Measurements from ENCODE around the gene ADAM15. TPM values are rescaled to one million over a fixed set of nuclear protein-coding genes. Genes with fewer than 3 reads are reported as not detected.

ADAM15 gene
- total RNA-seq, 1 donor from 2014 or later: 15.7 TPM

GRCh38 chr1:155057104-155057503 lies 6.0 kb downstream of the ADAM15 start:
- no peaks in the 10 kb centered on the region for H3K9me3 ChIP-seq (ENCODE audit: low read depth)
- no peak overlapping the region for H3K4me3 Mint-ChIP-seq
- peaks cover 12% of the 10 kb centered on the region for H3K27me3 ChIP-seq
- H3K27ac ChIP-seq: no peak overlapping the region
- DNase-seq (ENCODE audit: low spot score): no peak
- peaks cover 9% of the 10 kb centered on the region for H3K4me1 ChIP-seq
- no peak overlapping the region for H3K4me3 ChIP-seq
- no peak overlapping the region for H3K4me2 ChIP-seq
- H3K79me2 ChIP-seq (ENCODE audit: low read depth): no peaks in the 10 kb centered on the region
- H3K27me3 Mint-ChIP-seq (ENCODE audit: insufficient read depth, low read depth): peaks cover 7% of the 10 kb centered on the region
- H3K9ac ChIP-seq: no peak overlapping the region
- no peaks in the 10 kb centered on the region for H3K9me3 Mint-ChIP-seq
- H3K36me3 Mint-ChIP-seq: no peaks in the 10 kb centered on the region
- no peak overlapping the region for H2AFZ ChIP-seq (replicated peaks)
- H3K27ac Mint-ChIP-seq: no peak overlapping the region
- TF ChIP-seq EZH2phosphoT487 (IDR thresholded peaks at IDR 0.05) (no peak), CTCF (IDR thresholded peaks at IDR 0.05) (no peak), EZH2 (IDR thresholded peaks at IDR 0.05) (no peak)
- peaks cover 19% of the 10 kb centered on the region for H3K4me1 Mint-ChIP-seq
- H3K36me3 ChIP-seq: no peaks in the 10 kb centered on the region
- H4K20me1 ChIP-seq (ENCODE audit: low read depth): peaks cover 19% of the 10 kb centered on the region
- H3F3A ChIP-seq (ENCODE audit: low read depth): peaks cover 4% of the 10 kb centered on the region

- peaks cover 17% of the 10 kb centered on the region for H3K4me1 Mint-ChIP-seq
- no peak for DNase-seq (ENCODE audit: low spot score)
- TF ChIP-seq CTCF (IDR thresholded peaks at IDR 0.05) (no peak), EZH2phosphoT487 (IDR thresholded peaks at IDR 0.05) (no peak), EZH2 (IDR thresholded peaks at IDR 0.05) (no peak)
- no peaks in the 10 kb centered on the region for H3K9me3 Mint-ChIP-seq
- Histone ChIP-seq H4K20me1 (ENCODE audit: low read depth) (peaks cover 12% of the 10 kb centered on the region), H3F3A (ENCODE audit: low read depth) (peaks cover 10% of the 10 kb centered on the region), H3K9ac (no peak overlapping the region), H3K4me1 (peaks cover 6% of the 10 kb centered on the region), H3K4me2 (no peak overlapping the region), H3K27me3 (peaks cover 6% of the 10 kb centered on the region), H3K79me2 (ENCODE audit: low read depth) (no peaks in the 10 kb centered on the region), H3K27ac (no peak overlapping the region), H3K36me3 (no peaks in the 10 kb centered on the region), H3K9me3 (ENCODE audit: low read depth) (no peaks in the 10 kb centered on the region), H2AFZ (replicated peaks) (no peak overlapping the region), H3K4me3 (no peak overlapping the region)
- no peak overlapping the region for H3K27ac Mint-ChIP-seq
- H3K27me3 Mint-ChIP-seq (ENCODE audit: insufficient read depth, low read depth): peaks cover 11% of the 10 kb centered on the region
- H3K36me3 Mint-ChIP-seq: no peaks in the 10 kb centered on the region
- no peak overlapping the region for H3K4me3 Mint-ChIP-seq
These were observed 6.7 kb downstream of the ADAM15 start for GRCh38 chr1:155057788-155058211.

- peaks cover 27% of the 10 kb centered on the region for H3K4me1 Mint-ChIP-seq
- Histone ChIP-seq H3K4me3 (no peak overlapping the region), H3F3A (ENCODE audit: low read depth) (peaks cover 30% of the 10 kb centered on the region), H3K9ac (no peak overlapping the region), H4K20me1 (ENCODE audit: low read depth) (peaks cover 22% of the 10 kb centered on the region), H2AFZ (replicated peaks) (no peak overlapping the region), H3K9me3 (ENCODE audit: low read depth) (no peaks in the 10 kb centered on the region), H3K36me3 (no peaks in the 10 kb centered on the region), H3K4me1 (peaks cover 21% of the 10 kb centered on the region), H3K27ac (no peak overlapping the region), H3K79me2 (ENCODE audit: low read depth) (peaks cover 13% of the 10 kb centered on the region), H3K27me3 (peaks cover 7% of the 10 kb centered on the region), H3K4me2 (no peak overlapping the region)
- no peak overlapping the region for H3K4me3 Mint-ChIP-seq
- no peak for TF ChIP-seq CTCF (IDR thresholded peaks at IDR 0.05)
- no peak for TF ChIP-seq EZH2phosphoT487 (IDR thresholded peaks at IDR 0.05)
- no peak for TF ChIP-seq EZH2 (IDR thresholded peaks at IDR 0.05)
- H3K36me3 Mint-ChIP-seq: no peaks in the 10 kb centered on the region
- no peak for DNase-seq (ENCODE audit: low spot score)
- H3K27ac Mint-ChIP-seq: no peak overlapping the region
- peaks cover 2% of the 10 kb centered on the region for H3K9me3 Mint-ChIP-seq
- H3K27me3 Mint-ChIP-seq (ENCODE audit: insufficient read depth, low read depth): peaks cover 7% of the 10 kb centered on the region
These were observed 9.6 kb downstream of the ADAM15 start for GRCh38 chr1:155060736-155061135.

All from neural progenitor cell (in vitro differentiated cells).